KOPT-K1 (cell line): Measurements from ENCODE around the gene ABCB6.

Source experiments
- H3K27ac ChIP-seq: fragments of 200-600 bp; sonication (generic); 2 replicates; pipeline ENCODE4 v1.5.1; 2016; ENCODE audit warnings: antibody characterized with exemption, mild to moderate bottlenecking, low read depth, low read length; ENCODE audit not compliant: poor library complexity, severe bottlenecking
- H3K36me3 ChIP-seq: fragments of 200-600 bp; sonication (generic); 2 replicates; pipeline ENCODE4 v1.5.1; 2017; ENCODE audit warnings: antibody characterized with exemption, mild to moderate bottlenecking, low read length, moderate library complexity; ENCODE audit not compliant: insufficient read depth
- H3K9me3 ChIP-seq: fragments of 200-600 bp; sonication (generic); 2 replicates; pipeline ENCODE4 v1.5.1; 2017; ENCODE audit warnings: antibody characterized with exemption, low read length, mild to moderate bottlenecking; ENCODE audit not compliant: insufficient read depth, poor library complexity, severe bottlenecking

ABCB6 gene

GRCh38 chr2:219197388-219197787 is 21.4 kb downstream of the ABCB6 start:
- H3K27ac ChIP-seq, result no peak overlapping the region
- no peaks in the 10 kb centered on the region for H3K9me3 ChIP-seq
- no peaks in the 10 kb centered on the region for H3K36me3 ChIP-seq

GRCh38 chr2:219186754-219187456 is 31.9 kb downstream of the ABCB6 start:
- Histone ChIP-seq H3K27ac (no peak overlapping the region), H3K36me3 (peaks cover 38% of the 10 kb centered on the region), H3K9me3 (no peaks in the 10 kb centered on the region)

- peaks cover 66% of the 10 kb centered on the region for H3K36me3 ChIP-seq
- H3K9me3 ChIP-seq, result no peaks in the 10 kb centered on the region
- H3K27ac ChIP-seq, result no peak overlapping the region
Observed at GRCh38 chr2:219184121-219184520, 34.6 kb downstream of the ABCB6 start.

- H3K36me3 ChIP-seq, result peaks cover 67% of the 10 kb centered on the region
- no peak overlapping the region for H3K27ac ChIP-seq
- no peaks in the 10 kb centered on the region for H3K9me3 ChIP-seq
Observed at GRCh38 chr2:219183151-219183772, 35.5 kb downstream of the ABCB6 start.

GRCh38 chr2:219182331-219183150 is 36.2 kb downstream of the ABCB6 start:
- Histone ChIP-seq H3K9me3 (no peaks in the 10 kb centered on the region), H3K27ac (no peak overlapping the region), H3K36me3 (peaks cover 67% of the 10 kb centered on the region)

- peaks cover 67% of the 10 kb centered on the region for H3K36me3 ChIP-seq
- no peak overlapping the region for H3K27ac ChIP-seq
- no peaks in the 10 kb centered on the region for H3K9me3 ChIP-seq
Observed at GRCh38 chr2:219181531-219181930, 37.2 kb downstream of the ABCB6 start.

GRCh38 chr2:219180961-219181360 is 37.8 kb downstream of the ABCB6 start:
- no peaks in the 10 kb centered on the region for H3K9me3 ChIP-seq
- H3K27ac ChIP-seq, result no peak overlapping the region
- H3K36me3 ChIP-seq, result peaks cover 67% of the 10 kb centered on the region

- Histone ChIP-seq H3K27ac (no peak overlapping the region), H3K9me3 (no peaks in the 10 kb centered on the region), H3K36me3 (peaks cover 60% of the 10 kb centered on the region)
Observed at GRCh38 chr2:219179601-219180465, 38.9 kb downstream of the ABCB6 start.

- peaks cover 60% of the 10 kb centered on the region for H3K36me3 ChIP-seq
- peak overlapping the region; percentile 93 for H3K27ac ChIP-seq
- no peaks in the 10 kb centered on the region for H3K9me3 ChIP-seq
Observed at GRCh38 chr2:219178377-219179175, 40.2 kb downstream of the ABCB6 start.

- Histone ChIP-seq H3K9me3 (no peaks in the 10 kb centered on the region), H3K27ac (peak within 1 kb of the TSS; percentile 93), H3K36me3 (peaks cover 58% of the 10 kb centered on the region)
Observed at GRCh38 chr2:219177552-219178376, 41.0 kb downstream of the ABCB6 start, which contains the start of gene RETREG2. Gene RETREG2 (plus strand): TSS chr2:219178275. CDS start chr2:219178353, 78 bp downstream.

- peaks cover 58% of the 10 kb centered on the region for H3K36me3 ChIP-seq
- no peaks in the 10 kb centered on the region for H3K9me3 ChIP-seq
- peak within 1 kb of the TSS; percentile 93 for H3K27ac ChIP-seq
Observed at GRCh38 chr2:219176818-219177551, 41.8 kb downstream of the ABCB6 start, which contains the start of gene CNPPD1. Gene CNPPD1 (minus strand): TSS chr2:219176925. CDS start chr2:219176828, 97 bp downstream.

GRCh38 chr2:219175928-219176817 is 42.6 kb downstream of the ABCB6 start:
- Histone ChIP-seq H3K36me3 (peaks cover 58% of the 10 kb centered on the region), H3K9me3 (no peaks in the 10 kb centered on the region), H3K27ac (peak overlapping the region; percentile 93)
